Left lung (tissue), 10 donors: Measurements from ENCODE around the gene PTGER3. TPM values are rescaled to one million over a fixed set of nuclear protein-coding genes. Genes with fewer than 3 reads are reported as not detected.

ENCODE experiments used
- ATAC-seq: fragments of 200-7000 bp; cut with Tn5 transposase; one replicate; pipeline ENCODE4 v1.9.1; 2020; ENCODE audit warnings: moderate library complexity
- DNase-seq, 4 donors: peaks; one replicate each; pipeline ENCODE4 v3.0.0-alpha.2; 2013 to 2020
- H3K27ac ChIP-seq, 2 donors: fragments of 200-600 bp; sonication (generic) in 1 of 2; one replicate each; pipeline versions ENCODE4 v1.5.0 to v1.8.0; 2020 to 2021
- H3K27me3 ChIP-seq, 2 donors: fragments of 200-600 bp; sonication (generic) in 1 of 2; one replicate each; pipeline versions ENCODE4 v1.5.0 to v1.8.0; 2020 to 2021
- H3K36me3 ChIP-seq, 2 donors: fragments of 200-600 bp; sonication (generic) in 1 of 2; one replicate each; pipeline versions ENCODE4 v1.5.0 to v1.8.0; 2020 to 2021
- H3K4me1 ChIP-seq, 2 donors: fragments of 200-600 bp; one replicate each; pipeline ENCODE4 v1.8.0; 2021
- H3K4me3 ChIP-seq, 2 donors: fragments of 200-600 bp; sonication (generic) in 1 of 2; one replicate each; pipeline versions ENCODE4 v1.5.0 to v1.8.0; 2020 to 2021; ENCODE audit warnings: mild to moderate bottlenecking in 1 of 2
- H3K9me3 ChIP-seq, 2 donors: fragments of 200-600 bp; sonication (generic) in 1 of 2; one replicate each; pipeline versions ENCODE4 v1.5.0 to v1.8.0; 2020 to 2021
- intact Hi-C, 2 donors: fragments of 100-400 bp; cut with DNase I; formaldehyde crosslinking; loops; one replicate each; pipeline versions ENCODE4 v1.11.2 to v1.14.2; 2022
- polyA plus RNA-seq, 6 donors: library from polyadenylated mRNA; unstranded; fragments of 120-200 nt; gene quantifications; one replicate each; pipeline ENCODE4 v1.2.1, GENCODE V29; 2013; ENCODE audit not compliant: insufficient read length in 6 of 6
- total RNA-seq, 2 donors: library from RNA; stranded (reverse); fragmentation: NEBNext Ultra II Directional; extraction: Animal tissue kit (Norgen Biotek cat#: 25700); gene quantifications; one replicate each; pipeline ENCODE4 v1.2.1, GENCODE V29; 2021
- TF ChIP-seq, protein P1 (sequence below), 2 donors: fragments of 200-600 bp; sonication (generic) in 1 of 2; IDR thresholded peaks; one replicate each; pipeline versions ENCODE4 v1.5.0 to v1.8.0; 2021; ENCODE audit warnings: antibody characterized with exemption in 2 of 2
- donor health status: DM: no; HTN: yes; CAD: no.
- donor health status: DM: no; HTN: no; CAD: no.

Gene PTGER3
- total and polyA plus RNA-seq, 8 donors = 0.24 to 1.6 (median 0.45) TPM

DNA sequence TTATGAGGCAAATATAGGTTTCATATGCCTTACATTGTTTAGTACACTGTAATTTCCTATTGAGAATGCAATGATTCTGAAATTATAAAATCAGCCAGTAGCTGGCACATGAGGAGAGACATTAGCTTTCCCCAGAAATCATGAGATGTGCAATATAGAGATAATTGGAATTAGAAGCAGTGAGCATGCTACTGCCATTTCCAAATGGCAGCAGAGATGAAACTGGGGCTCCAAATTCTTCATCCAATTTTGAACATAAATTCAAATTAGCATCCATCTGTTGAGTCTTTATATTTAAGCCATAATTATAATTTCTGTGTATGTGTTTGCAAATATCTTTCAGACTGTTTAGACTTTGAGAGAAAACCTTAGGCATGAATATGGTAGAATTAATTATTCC, 28.8 kb downstream of the PTGER3 start:
- H3K36me3 ChIP-seq = no peaks in the 10 kb centered on the region
- H3K27me3 ChIP-seq = no peaks in the 10 kb centered on the region
- DNase-seq (no peak), ATAC-seq (no peak)
- no peak overlapping the region for H3K4me3 ChIP-seq
- no peaks in the 10 kb centered on the region for H3K9me3 ChIP-seq
- no peaks in the 10 kb centered on the region for H3K4me1 ChIP-seq
- no peak overlapping the region for H3K27ac ChIP-seq
- TF ChIP-seq, protein P1, sequence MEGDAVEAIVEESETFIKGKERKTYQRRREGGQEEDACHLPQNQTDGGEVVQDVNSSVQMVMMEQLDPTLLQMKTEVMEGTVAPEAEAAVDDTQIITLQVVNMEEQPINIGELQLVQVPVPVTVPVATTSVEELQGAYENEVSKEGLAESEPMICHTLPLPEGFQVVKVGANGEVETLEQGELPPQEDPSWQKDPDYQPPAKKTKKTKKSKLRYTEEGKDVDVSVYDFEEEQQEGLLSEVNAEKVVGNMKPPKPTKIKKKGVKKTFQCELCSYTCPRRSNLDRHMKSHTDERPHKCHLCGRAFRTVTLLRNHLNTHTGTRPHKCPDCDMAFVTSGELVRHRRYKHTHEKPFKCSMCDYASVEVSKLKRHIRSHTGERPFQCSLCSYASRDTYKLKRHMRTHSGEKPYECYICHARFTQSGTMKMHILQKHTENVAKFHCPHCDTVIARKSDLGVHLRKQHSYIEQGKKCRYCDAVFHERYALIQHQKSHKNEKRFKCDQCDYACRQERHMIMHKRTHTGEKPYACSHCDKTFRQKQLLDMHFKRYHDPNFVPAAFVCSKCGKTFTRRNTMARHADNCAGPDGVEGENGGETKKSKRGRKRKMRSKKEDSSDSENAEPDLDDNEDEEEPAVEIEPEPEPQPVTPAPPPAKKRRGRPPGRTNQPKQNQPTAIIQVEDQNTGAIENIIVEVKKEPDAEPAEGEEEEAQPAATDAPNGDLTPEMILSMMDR (IDR thresholded peaks at IDR 0.05) = no peak
- intact Hi-C loops = no loop called here

GRCh38 chr1:71015745-71016144, 31.9 kb downstream of the PTGER3 start:
- no peak for DNase-seq
- H3K9me3 ChIP-seq = no peaks in the 10 kb centered on the region
- H3K27ac ChIP-seq = no peak overlapping the region
- no peak for ATAC-seq
- H3K36me3 ChIP-seq = no peaks in the 10 kb centered on the region
- H3K4me1 ChIP-seq = no peaks in the 10 kb centered on the region
- H3K27me3 ChIP-seq = no peaks in the 10 kb centered on the region
- H3K4me3 ChIP-seq = no peak overlapping the region
- intact Hi-C loops = no loop called here
- TF ChIP-seq, protein P1 (IDR thresholded peaks at IDR 0.05) = no peak

DNA sequence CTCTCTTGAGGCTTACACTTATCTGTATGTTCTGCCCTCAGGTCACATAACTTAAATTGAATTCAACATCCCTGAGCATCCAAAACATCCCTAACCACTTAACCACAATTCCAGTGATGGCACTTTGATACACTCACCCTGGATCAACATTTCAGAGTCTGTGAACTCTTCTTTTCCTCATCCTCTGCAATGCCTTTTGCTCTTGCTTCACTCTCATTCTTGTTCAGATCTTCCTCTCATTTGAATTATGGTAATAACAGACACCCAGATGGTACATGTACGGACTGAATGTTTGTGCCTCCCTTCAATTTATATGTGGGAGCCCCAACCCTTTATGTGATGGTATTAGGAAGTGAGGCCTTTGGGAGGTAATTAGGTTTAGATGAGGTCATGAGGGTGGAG, 33.4 kb downstream of the PTGER3 start:
- no peak overlapping the region for H3K27ac ChIP-seq
- H3K4me3 ChIP-seq = no peak overlapping the region
- TF ChIP-seq, protein P1 (IDR thresholded peaks at IDR 0.05) = no peak
- no peak for DNase-seq
- no peaks in the 10 kb centered on the region for H3K27me3 ChIP-seq
- intact Hi-C loops = no loop called here
- no peaks in the 10 kb centered on the region for H3K9me3 ChIP-seq
- no peaks in the 10 kb centered on the region for H3K4me1 ChIP-seq
- no peaks in the 10 kb centered on the region for H3K36me3 ChIP-seq
- ATAC-seq = no peak

DNA sequence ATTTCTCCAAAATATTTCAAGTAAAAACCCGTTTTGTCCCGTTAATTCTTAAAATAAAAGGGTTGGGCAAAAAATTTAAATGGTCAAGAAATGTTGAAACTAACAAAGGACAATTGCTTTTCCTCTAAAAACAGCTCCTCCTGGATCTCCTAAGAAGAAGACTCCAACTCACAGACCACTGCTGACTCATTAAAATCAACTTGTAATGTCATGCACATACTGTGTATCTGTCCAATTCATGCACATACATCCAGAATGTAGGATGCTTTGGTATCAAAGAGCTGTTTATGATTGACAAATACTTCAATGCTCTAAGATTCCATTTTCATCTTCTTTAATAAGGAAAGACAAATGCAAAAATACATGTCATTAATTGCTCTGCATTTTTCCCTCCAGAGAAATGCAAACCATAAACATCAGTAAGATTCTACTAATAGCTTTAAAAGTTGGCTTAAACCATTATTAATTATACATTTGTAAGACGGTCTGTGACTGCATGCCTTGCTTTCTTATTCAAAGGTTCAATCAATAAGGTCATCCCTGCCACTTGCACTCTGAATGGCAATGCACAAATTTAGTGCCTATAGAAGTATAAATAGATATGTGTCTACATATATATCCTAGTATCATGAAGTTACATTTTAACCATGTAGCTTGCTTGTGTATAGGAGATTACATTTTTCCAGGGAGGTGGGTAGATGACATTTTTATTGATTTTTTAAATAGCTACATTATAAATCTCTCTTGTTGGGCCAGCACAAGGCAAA, 44.7 kb downstream of the PTGER3 start:
- Histone ChIP-seq H3K4me1 (no peaks in the 10 kb centered on the region), H3K36me3 (no peaks in the 10 kb centered on the region), H3K9me3 (no peaks in the 10 kb centered on the region), H3K27ac (no peak overlapping the region), H3K4me3 (no peak overlapping the region), H3K27me3 (no peaks in the 10 kb centered on the region)
- TF ChIP-seq, protein P1 (IDR thresholded peaks at IDR 0.05) = no peak
- ATAC-seq (no peak), DNase-seq (no peak)
- intact Hi-C loops = no loop called here

GRCh38 chr1:71001624-71002023, 46.0 kb downstream of the PTGER3 start:
- TF ChIP-seq, protein P1 (IDR thresholded peaks at IDR 0.05) = no peak
- ATAC-seq = no peak
- DNase-seq = peak in 2 of 4 donors; percentile 25 to 42
- H3K4me1 ChIP-seq = no peaks in the 10 kb centered on the region
- H3K36me3 ChIP-seq = no peaks in the 10 kb centered on the region
- H3K27me3 ChIP-seq = no peaks in the 10 kb centered on the region
- no peak overlapping the region for H3K4me3 ChIP-seq
- H3K9me3 ChIP-seq = no peaks in the 10 kb centered on the region
- intact Hi-C loops = no loop called here
- no peak overlapping the region for H3K27ac ChIP-seq
